HPDE6-E6E7 (cell line): Measurements from ENCODE around the gene CACHD1.
"Not testable (repeated sequence)": the region's sequence is repeated elsewhere in the genome, so short reads cannot be mapped to it uniquely, and the experiment has no call there.

ENCODE experiments used
- DNase-seq: peaks from one replicate; pipeline ENCODE4 v3.0.0; 2011; ENCODE audit warnings: missing footprints; ENCODE audit errors: extremely low spot score

Gene CACHD1

GRCh38 chr1:64497088-64497883 is 27.4 kb downstream of the CACHD1 start:
- no peak for DNase-seq

DNA sequence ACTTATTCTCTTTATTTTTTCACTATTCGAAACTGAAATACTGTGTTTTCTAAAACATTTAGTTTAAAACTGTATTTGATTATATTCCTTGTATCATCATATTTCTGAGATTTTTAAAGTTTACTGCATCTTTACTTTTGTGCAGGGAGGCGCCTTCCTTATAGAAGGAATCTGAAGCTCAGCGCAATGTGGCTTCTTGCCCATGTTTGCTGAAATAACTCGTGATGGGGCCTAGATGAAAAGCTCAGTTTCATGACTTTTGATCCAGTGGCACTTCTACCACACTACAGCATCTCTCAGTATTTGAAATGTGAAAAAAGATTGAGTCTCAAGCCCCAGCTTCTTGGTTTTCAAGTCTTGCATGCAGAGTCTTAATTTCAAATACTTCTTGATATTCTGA is 28.4 kb downstream of the CACHD1 start:
- no peak for DNase-seq

- DNase-seq: no peak
Observed at GRCh38 chr1:64499011-64499410, 29.1 kb downstream of the CACHD1 start.

DNA sequence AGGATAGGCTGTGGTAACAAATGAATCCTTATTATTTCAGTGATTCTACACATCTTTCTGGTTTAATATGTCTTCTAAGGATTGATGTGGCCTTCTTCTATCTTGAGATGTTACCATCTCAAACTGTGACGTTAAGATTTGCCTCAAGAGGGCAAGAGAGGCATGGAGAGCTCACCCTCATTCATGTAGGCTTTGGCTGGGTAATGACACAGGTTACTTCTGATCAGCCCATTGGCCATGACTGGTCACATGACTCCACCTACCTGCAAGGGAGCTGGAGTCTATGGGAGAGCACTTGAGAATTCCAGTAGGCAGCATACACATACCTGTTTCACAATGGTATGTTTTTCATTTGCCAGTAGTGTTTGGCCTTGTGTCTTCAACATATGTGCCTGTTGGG is 30.0 kb downstream of the CACHD1 start:
- no peak for DNase-seq

- no peak for DNase-seq
Observed at GRCh38 chr1:64502083-64502482, 32.2 kb downstream of the CACHD1 start.

GRCh38 chr1:64502931-64503330 is 33.0 kb downstream of the CACHD1 start:
- DNase-seq: no peak

DNA sequence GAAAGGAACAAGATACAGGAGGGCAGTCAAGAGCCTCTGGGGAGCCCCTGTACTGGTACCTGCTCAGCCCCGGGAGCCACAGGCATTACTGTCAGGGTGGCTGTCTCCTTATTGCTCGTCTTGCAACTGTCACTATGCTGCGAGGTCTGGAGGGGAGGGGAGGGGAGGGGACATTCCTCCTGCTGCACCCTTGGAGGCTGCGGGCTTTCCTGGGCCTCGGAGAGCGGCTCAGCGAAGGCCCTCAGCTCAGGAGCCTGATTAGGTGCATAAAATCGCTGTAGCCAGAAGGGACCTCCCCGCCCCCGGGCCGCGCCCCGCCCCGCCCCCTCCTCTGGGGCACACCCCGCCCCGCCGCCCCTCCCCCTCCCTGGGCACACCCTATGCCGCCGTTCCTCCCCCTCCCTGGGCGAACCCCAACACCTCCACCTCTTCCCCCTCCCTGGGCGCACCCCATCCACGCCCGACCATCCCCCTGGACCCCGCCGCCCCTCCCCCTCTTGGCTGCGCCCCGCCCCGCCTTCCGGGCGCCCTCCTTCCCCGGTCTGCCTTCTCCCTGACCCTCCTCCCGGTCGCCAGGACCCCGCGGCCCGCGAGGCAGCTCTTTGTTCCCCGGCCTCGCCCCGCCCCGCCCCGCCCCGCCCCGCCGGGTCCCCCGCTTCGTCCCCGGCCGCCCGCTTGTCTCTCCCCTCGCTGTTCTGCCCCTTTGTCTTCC is 35.5 kb downstream of the CACHD1 start:
- peak; percentile 16 for DNase-seq

DNA sequence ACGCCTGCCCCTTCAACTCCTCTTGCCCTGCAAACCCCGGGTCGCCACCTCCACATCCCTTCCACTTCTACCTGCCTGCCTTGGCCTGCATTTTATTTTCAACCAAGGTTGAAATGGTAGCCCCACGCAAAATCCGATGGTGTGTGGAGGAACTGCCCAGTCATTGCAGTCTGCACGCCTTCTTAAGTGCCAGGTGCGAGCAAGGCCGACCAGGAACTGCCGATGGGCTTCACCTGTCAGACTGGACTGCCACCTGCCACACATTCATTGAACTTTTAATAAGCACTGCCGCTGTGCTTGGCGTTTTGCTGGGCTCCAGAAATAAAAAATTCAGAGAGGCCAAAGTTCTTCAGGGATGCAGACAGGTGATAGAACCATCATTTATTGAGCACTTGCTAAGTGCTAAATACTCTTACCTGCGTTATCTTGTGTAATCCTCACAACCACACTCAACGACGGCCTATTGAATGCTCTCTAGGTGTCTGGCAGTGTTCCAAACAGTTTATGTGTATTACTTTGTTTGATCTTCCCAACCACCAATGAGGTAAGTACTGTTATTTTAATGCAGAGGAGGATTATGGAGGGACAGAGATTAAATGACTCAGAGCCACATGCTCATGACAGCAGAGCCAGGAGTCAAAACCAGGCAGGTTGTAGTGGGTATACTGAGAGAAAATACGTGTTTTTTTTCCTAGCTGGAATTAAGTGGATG is 36.2 kb downstream of the CACHD1 start:
- no peak for DNase-seq

GRCh38 chr1:64508629-64509028 is 38.7 kb downstream of the CACHD1 start:
- DNase-seq: no peak

GRCh38 chr1:64511044-64511443 is 41.1 kb downstream of the CACHD1 start:
- no peak for DNase-seq

DNA sequence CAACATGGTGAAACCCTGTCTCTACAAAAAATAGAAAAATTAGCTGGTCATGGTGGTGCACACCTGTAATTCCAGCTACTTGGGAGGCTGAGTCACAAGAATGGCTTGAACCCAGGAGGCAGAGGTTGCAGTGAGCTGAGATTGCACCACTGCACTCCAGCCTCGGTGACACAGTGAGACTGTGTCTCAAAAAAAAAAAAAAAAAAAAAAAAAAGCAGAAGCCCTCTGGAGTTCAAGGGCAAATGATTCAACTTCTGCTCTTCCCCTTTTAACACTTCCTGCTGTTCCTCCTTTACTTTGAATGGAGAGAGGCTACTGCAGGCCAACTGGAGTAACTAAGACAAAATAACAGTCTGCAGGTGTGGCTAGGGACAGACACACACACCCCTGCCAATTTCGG is 42.3 kb downstream of the CACHD1 start:
- not testable (repeated sequence) for DNase-seq

DNA sequence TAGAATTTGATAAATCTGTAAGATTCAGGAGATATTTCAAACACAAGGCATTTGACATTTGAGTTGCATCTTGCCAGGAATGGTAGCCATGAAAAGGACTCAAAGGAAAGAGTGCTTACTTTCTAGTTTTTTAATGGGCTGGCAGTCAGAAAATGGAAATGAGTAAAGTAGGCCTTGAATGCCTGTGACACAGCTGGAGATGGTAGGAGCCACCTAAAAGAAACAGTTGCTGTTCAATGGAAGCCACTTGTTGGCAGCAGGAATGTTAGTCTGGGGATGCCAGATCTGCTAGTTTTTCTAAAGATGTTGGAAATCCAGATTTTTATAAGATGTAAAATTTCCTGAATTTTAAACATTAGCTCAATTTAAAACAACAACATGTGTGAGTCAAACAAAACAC is 43.6 kb downstream of the CACHD1 start:
- DNase-seq: no peak

GRCh38 chr1:64514197-64514765 is 44.4 kb downstream of the CACHD1 start:
- DNase-seq: no peak

DNA sequence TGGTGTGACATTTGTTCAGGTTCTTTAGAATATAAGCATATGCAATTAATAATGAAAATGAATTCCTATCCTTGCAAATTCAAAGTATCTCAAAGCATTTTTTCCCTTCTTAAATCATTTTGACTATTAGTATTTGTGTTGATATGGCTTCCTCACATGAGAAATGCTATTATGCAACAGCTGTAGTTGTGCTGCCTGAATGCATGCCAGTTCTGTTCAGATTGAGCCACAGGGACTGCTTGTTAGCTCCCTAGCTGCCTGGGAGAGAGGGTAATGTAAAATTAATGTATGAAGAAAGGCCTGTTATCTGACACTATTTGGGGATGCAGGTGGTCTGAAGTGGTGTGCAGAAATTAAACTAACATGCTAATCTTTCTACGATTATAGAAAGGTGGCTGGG is 45.5 kb downstream of the CACHD1 start:
- DNase-seq: no peak

- DNase-seq: no peak
Observed at GRCh38 chr1:64516301-64516700, 46.4 kb downstream of the CACHD1 start.

GRCh38 chr1:64516803-64517568 is 47.1 kb downstream of the CACHD1 start:
- no peak for DNase-seq

DNA sequence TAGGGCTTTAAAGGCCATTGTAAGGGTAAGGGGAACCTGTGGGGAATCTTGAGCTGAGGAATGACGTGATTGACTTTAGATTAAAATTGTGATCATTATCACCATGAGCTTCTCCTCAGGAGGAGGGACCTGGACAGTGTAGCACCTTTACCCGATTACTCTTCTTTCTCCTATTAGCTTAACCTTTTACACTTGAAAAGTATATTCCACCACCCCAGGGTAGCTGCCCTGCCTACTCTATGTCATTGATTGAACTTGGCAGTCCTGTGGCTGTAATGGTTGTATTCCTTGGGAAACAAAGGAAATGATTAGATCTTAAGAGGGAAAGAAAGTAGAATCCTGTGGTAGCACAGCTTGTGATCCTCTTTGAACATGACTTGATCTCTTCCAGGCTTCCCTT is 47.7 kb downstream of the CACHD1 start:
- DNase-seq: no peak

DNA sequence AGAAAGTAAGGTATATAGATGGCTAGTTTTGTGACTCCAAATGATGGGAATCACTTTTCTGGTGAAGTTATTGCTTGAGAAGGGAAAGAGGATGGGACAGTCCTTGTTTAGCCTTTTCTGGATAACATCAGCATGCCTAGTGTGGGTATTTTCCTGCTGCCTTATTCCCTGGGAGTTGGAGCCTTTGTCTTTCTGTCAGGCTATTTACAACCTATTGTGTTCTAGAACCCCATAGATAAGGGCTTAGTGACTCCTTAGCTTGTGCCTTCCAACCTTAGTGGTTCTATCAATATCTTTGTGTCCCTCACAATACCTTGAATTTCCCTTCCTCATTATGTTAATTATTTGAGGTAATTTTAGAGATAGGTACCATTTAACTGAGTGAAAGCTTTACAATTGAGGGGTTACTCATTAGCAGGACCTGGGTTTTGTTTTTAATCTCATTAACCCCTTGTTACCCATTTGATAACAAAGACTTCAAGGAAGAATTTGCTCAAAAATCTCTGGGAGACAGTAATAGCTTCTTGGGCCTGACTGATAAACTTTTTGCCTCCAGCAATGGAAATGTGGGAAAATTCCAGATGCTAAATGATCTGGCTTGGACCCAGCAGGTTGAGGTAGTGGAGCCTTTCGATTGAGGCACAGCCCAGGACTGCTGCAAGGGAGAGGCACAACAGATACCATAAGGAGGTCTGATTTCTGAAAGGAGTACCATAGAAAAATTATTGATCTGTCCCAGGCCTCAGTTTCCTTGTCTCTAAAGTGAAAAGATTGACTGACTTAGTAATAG is 49.0 kb downstream of the CACHD1 start:
- no peak for DNase-seq

DNA sequence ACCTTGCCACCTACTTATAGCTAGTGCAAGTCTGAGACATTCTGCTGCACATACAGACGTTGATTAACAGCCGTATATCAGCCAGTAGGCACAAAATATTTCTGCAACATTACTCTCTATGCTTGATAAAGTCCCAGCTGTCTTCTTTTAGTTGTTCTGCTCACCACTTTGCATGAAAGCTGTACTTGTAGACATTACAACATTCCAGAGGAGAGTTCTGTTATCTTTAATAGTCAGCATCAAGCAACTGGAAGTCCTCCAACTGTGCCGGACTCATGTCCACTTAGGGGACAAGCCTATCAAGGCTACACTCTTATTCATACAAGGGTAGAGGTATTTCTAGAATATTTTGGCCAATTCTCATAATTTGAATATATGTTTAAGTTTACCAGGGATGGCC is 50.0 kb downstream of the CACHD1 start:
- no peak for DNase-seq

DNA sequence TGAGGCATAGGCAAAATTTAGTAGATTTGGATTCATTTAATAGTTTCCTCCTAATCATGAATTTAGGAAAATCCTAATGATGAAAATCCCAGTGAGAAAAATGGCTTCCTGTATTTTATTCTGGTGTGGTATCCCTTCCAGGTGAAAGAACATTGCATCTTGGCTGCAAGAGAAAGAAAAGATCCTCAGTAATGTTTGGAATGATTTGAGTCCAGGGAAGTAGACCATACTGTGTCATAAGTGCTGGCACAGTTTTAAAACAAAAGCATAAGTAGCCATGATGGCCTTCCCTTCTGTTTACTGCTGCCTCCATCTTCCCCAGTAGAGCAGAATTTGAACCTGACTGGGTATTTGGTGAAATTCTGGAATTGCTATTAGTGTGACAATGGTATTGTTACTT is 52.8 kb downstream of the CACHD1 start:
- DNase-seq: no peak
